SJCRH30 (cell line): ENCODE results near the gene ATOSA. TPM values are rescaled to one million over a fixed set of nuclear protein-coding genes. Genes with fewer than 3 reads are reported as not detected.

Experiments used
- DNase-seq, 2 experiments: peaks; one replicate each; pipeline ENCODE4 v3.0.0-alpha.2; 2015 to 2020
- H3K27ac ChIP-seq: fragments of 250-450 bp; sonication (Bioruptor Pico); 2 replicates; pipeline ENCODE4 v1.5.1; 2020; ENCODE audit warnings: mild to moderate bottlenecking, moderate library complexity
- H3K27me3 ChIP-seq: fragments of 250-450 bp; sonication (Bioruptor Pico); 2 replicates; pipeline ENCODE4 v1.5.1; 2020; ENCODE audit warnings: mild to moderate bottlenecking, moderate library complexity
- H3K36me3 ChIP-seq: fragments of 250-450 bp; sonication (Bioruptor Pico); 2 replicates; pipeline ENCODE4 v1.5.1; 2020; ENCODE audit warnings: mild to moderate bottlenecking, moderate library complexity
- H3K4me1 ChIP-seq: fragments of 250-450 bp; sonication (Bioruptor Pico); 2 replicates; pipeline ENCODE4 v1.5.1; 2020; ENCODE audit warnings: mild to moderate bottlenecking, moderate library complexity
- H3K4me3 ChIP-seq: fragments of 250-450 bp; sonication (Bioruptor Pico); 2 replicates; pipeline ENCODE4 v1.5.1; 2020; ENCODE audit warnings: mild to moderate bottlenecking, moderate library complexity
- H3K9me3 ChIP-seq: fragments of 250-450 bp; sonication (Bioruptor Pico); replicated peaks from 2 replicates; pipeline ENCODE4 v1.5.1; 2020; ENCODE audit warnings: mild to moderate bottlenecking, moderate library complexity
- total RNA-seq: library from RNA; depleted of rRNA; stranded (reverse); fragments of >200 nt; shearing (Covaris generic); gene quantifications from 2 replicates; pipeline ENCODE4 v1.2.3, GENCODE V29; 2014

The ATOSA gene
- total RNA-seq, 1 experiment from 2014 or later = 3.0 TPM

GRCh38 chr15:52702390-52702789 is 23.2 kb upstream of the ATOSA start:
- Histone ChIP-seq H3K9me3 (no peaks in the 10 kb centered on the region), H3K27ac (no peak overlapping the region), H3K4me3 (no peak overlapping the region), H3K4me1 (no peaks in the 10 kb centered on the region), H3K36me3 (no peaks in the 10 kb centered on the region), H3K27me3 (0 out of 2 replicates have a peak, but pooled peaks cover 2% of the 10 kb centered on the region)
- DNase-seq = no peak

- Histone ChIP-seq H3K36me3 (no peaks in the 10 kb centered on the region), H3K4me1 (no peaks in the 10 kb centered on the region), H3K9me3 (no peaks in the 10 kb centered on the region), H3K27ac (no peak overlapping the region), H3K4me3 (no peak overlapping the region), H3K27me3 (0 out of 2 replicates have a peak, but pooled peaks cover 3% of the 10 kb centered on the region)
- DNase-seq = no peak
Measured at GRCh38 chr15:52699457-52699856, 20.3 kb upstream of the ATOSA start.

GRCh38 chr15:52698514-52698913 is 19.3 kb upstream of the ATOSA start:
- no peaks in the 10 kb centered on the region for H3K4me1 ChIP-seq
- H3K27ac ChIP-seq = no peak overlapping the region
- DNase-seq = no peak
- H3K36me3 ChIP-seq = no peaks in the 10 kb centered on the region
- H3K9me3 ChIP-seq = no peaks in the 10 kb centered on the region
- no peak overlapping the region for H3K4me3 ChIP-seq
- 0 out of 2 replicates have a peak, but pooled peaks cover 3% of the 10 kb centered on the region for H3K27me3 ChIP-seq

- no peaks in the 10 kb centered on the region for H3K9me3 ChIP-seq
- no peak overlapping the region for H3K4me3 ChIP-seq
- H3K27ac ChIP-seq = no peak overlapping the region
- 0 out of 2 replicates have a peak, but pooled peaks cover 3% of the 10 kb centered on the region for H3K27me3 ChIP-seq
- H3K36me3 ChIP-seq = no peaks in the 10 kb centered on the region
- no peak for DNase-seq
- H3K4me1 ChIP-seq = no peaks in the 10 kb centered on the region
Measured at GRCh38 chr15:52697051-52697450, 17.9 kb upstream of the ATOSA start.

- H3K4me1 ChIP-seq = no peaks in the 10 kb centered on the region
- 0 out of 2 replicates have a peak, but pooled peaks cover 3% of the 10 kb centered on the region for H3K27me3 ChIP-seq
- no peaks in the 10 kb centered on the region for H3K36me3 ChIP-seq
- H3K9me3 ChIP-seq = no peaks in the 10 kb centered on the region
- no peak overlapping the region for H3K27ac ChIP-seq
- DNase-seq = no peak
- no peak overlapping the region for H3K4me3 ChIP-seq
Measured at GRCh38 chr15:52695154-52695553, 16.0 kb upstream of the ATOSA start.

- no peaks in the 10 kb centered on the region for H3K9me3 ChIP-seq
- no peaks in the 10 kb centered on the region for H3K4me1 ChIP-seq
- H3K27ac ChIP-seq = no peak overlapping the region
- no peaks in the 10 kb centered on the region for H3K36me3 ChIP-seq
- H3K27me3 ChIP-seq = no peaks in the 10 kb centered on the region
- H3K4me3 ChIP-seq = no peak overlapping the region
- no peak for DNase-seq
Measured at GRCh38 chr15:52689562-52689961, 10.4 kb upstream of the ATOSA start.

GRCh38 chr15:52683580-52683979 is 4.4 kb upstream of the ATOSA start:
- peaks cover 8% of the 10 kb centered on the region for H3K4me1 ChIP-seq
- H3K27me3 ChIP-seq = no peaks in the 10 kb centered on the region
- no peaks in the 10 kb centered on the region for H3K36me3 ChIP-seq
- H3K9me3 ChIP-seq = no peaks in the 10 kb centered on the region
- no peak for DNase-seq
- no peak overlapping the region for H3K27ac ChIP-seq
- no peak overlapping the region for H3K4me3 ChIP-seq

- no peaks in the 10 kb centered on the region for H3K36me3 ChIP-seq
- H3K4me1 ChIP-seq = peaks cover 8% of the 10 kb centered on the region
- no peak overlapping the region for H3K4me3 ChIP-seq
- no peaks in the 10 kb centered on the region for H3K9me3 ChIP-seq
- no peak for DNase-seq
- no peaks in the 10 kb centered on the region for H3K27me3 ChIP-seq
- H3K27ac ChIP-seq = no peak overlapping the region
Measured at GRCh38 chr15:52682781-52683180, 3.6 kb upstream of the ATOSA start.

GRCh38 chr15:52682200-52682599 is 3.0 kb upstream of the ATOSA start:
- Histone ChIP-seq H3K4me1 (peaks cover 8% of the 10 kb centered on the region), H3K9me3 (no peaks in the 10 kb centered on the region), H3K27ac (no peak overlapping the region), H3K4me3 (no peak overlapping the region), H3K36me3 (no peaks in the 10 kb centered on the region), H3K27me3 (no peaks in the 10 kb centered on the region)
- DNase-seq = no peak

GRCh38 chr15:52681441-52681840 is 2.3 kb upstream of the ATOSA start:
- Histone ChIP-seq H3K9me3 (no peaks in the 10 kb centered on the region), H3K27me3 (no peaks in the 10 kb centered on the region), H3K27ac (no peak overlapping the region), H3K4me1 (peaks cover 8% of the 10 kb centered on the region), H3K36me3 (no peaks in the 10 kb centered on the region), H3K4me3 (no peak overlapping the region)
- DNase-seq = no peak

- no peaks in the 10 kb centered on the region for H3K9me3 ChIP-seq
- no peaks in the 10 kb centered on the region for H3K27me3 ChIP-seq
- DNase-seq = no peak
- no peak overlapping the region for H3K27ac ChIP-seq
- peaks cover 8% of the 10 kb centered on the region for H3K4me1 ChIP-seq
- H3K4me3 ChIP-seq = no peak overlapping the region
- no peaks in the 10 kb centered on the region for H3K36me3 ChIP-seq
Measured at GRCh38 chr15:52680761-52681160, 1.6 kb upstream of the ATOSA start.

- H3K9me3 ChIP-seq = no peaks in the 10 kb centered on the region
- H3K4me3 ChIP-seq = peak overlapping the region; percentile 93
- no peak overlapping the region for H3K27ac ChIP-seq
- no peaks in the 10 kb centered on the region for H3K27me3 ChIP-seq
- no peaks in the 10 kb centered on the region for H3K36me3 ChIP-seq
- DNase-seq = peak in 1 of 2 experiments; percentile 6
- peaks cover 8% of the 10 kb centered on the region for H3K4me1 ChIP-seq
Measured at GRCh38 chr15:52680041-52680391, 828 bp upstream of the ATOSA start.

GRCh38 chr15:52678468-52679231 is 538 bp downstream of the ATOSA start:
- Histone ChIP-seq H3K9me3 (no peaks in the 10 kb centered on the region), H3K36me3 (no peaks in the 10 kb centered on the region), H3K4me3 (peak overlapping the region; percentile 93), H3K4me1 (peaks cover 8% of the 10 kb centered on the region), H3K27me3 (no peaks in the 10 kb centered on the region), H3K27ac (no peak overlapping the region)
- DNase-seq = peak; percentile 47 to 60

- Histone ChIP-seq H3K27me3 (no peaks in the 10 kb centered on the region), H3K9me3 (no peaks in the 10 kb centered on the region), H3K36me3 (no peaks in the 10 kb centered on the region), H3K27ac (no peak overlapping the region), H3K4me1 (peaks cover 8% of the 10 kb centered on the region), H3K4me3 (peak overlapping the region; percentile 93)
- peak; percentile 25 to 51 for DNase-seq
Measured at GRCh38 chr15:52677593-52678467, 1.4 kb downstream of the ATOSA start.

GRCh38 chr15:52674831-52675230 is 4.4 kb downstream of the ATOSA start:
- H3K36me3 ChIP-seq = no peaks in the 10 kb centered on the region
- no peak for DNase-seq
- H3K27me3 ChIP-seq = no peaks in the 10 kb centered on the region
- H3K9me3 ChIP-seq = no peaks in the 10 kb centered on the region
- no peak overlapping the region for H3K4me3 ChIP-seq
- H3K27ac ChIP-seq = no peak overlapping the region
- peaks cover 3% of the 10 kb centered on the region; the same call in 1 of the 2 replicates for H3K4me1 ChIP-seq
